Measurements from ENCODE around the gene LRRN4CL.

Gene LRRN4CL

GRCh38 chr11:62645946-62646824, 43.1 kb downstream of the LRRN4CL start, which contains the start of gene GANAB:
GANAB (minus strand) TSS chr11:62646613; CDS start chr11:62646599, 14 bp downstream.
- DNase-seq: peak; percentile 97 to 100

GRCh38 chr11:62645671-62645945, 43.7 kb downstream of the LRRN4CL start:
- no peak for DNase-seq

- no peak for DNase-seq
Observed at GRCh38 chr11:62644220-62644619, 45.1 kb downstream of the LRRN4CL start.
